Muscle layer of duodenum (tissue), 2 donors: Measurements from ENCODE around the gene DDX53.

Experiments
- H3K27ac ChIP-seq: one replicate; pipeline ENCODE4 v1.7.0; 2013; ENCODE audit warnings: mild to moderate bottlenecking, low read length
- H3K27me3 ChIP-seq: one replicate; pipeline ENCODE4 v1.7.0; 2013; ENCODE audit warnings: low read depth, mild to moderate bottlenecking, control low read depth, low read length
- H3K36me3 ChIP-seq, 2 donors: one replicate each; pipeline ENCODE4 v1.7.0; 2013; ENCODE audit warnings: low read length in 2 of 2, control low read depth in 1 of 2, mild to moderate bottlenecking in 1 of 2; ENCODE audit not compliant: insufficient read depth in 2 of 2, control insufficient read depth in 1 of 2
- H3K4me1 ChIP-seq, 2 donors: one replicate each; pipeline ENCODE4 v1.7.0; 2013; ENCODE audit warnings: low read length in 2 of 2, mild to moderate bottlenecking in 2 of 2, control low read depth in 1 of 2, moderate library complexity in 1 of 2; ENCODE audit not compliant: insufficient read depth in 2 of 2, control insufficient read depth in 1 of 2
- H3K4me3 ChIP-seq, 2 donors: one replicate each; pipeline ENCODE4 v1.7.0; 2013; ENCODE audit warnings: low read length in 2 of 2, low read depth in 1 of 2, mild to moderate bottlenecking in 1 of 2
- H3K9me3 ChIP-seq, 2 donors: one replicate each; pipeline ENCODE4 v1.7.0; 2013; ENCODE audit warnings: low read length in 2 of 2, control low read depth in 1 of 2, mild to moderate bottlenecking in 1 of 2; ENCODE audit not compliant: control insufficient read depth in 1 of 2
- donor health status: healthy.

DDX53 gene

GRCh38 chrX:22985958-22986357 is 13.8 kb upstream of the DDX53 start:
- Histone ChIP-seq H3K27ac (no peak overlapping the region), H3K4me3 (no peak overlapping the region), H3K4me1 (no peaks in the 10 kb centered on the region), H3K27me3 (no peaks in the 10 kb centered on the region), H3K9me3 (no peaks in the 10 kb centered on the region), H3K36me3 (no peaks in the 10 kb centered on the region)

GRCh38 chrX:22987452-22987851 is 12.3 kb upstream of the DDX53 start:
- Histone ChIP-seq H3K27me3 (no peaks in the 10 kb centered on the region), H3K9me3 (no peaks in the 10 kb centered on the region), H3K27ac (no peak overlapping the region), H3K36me3 (no peaks in the 10 kb centered on the region), H3K4me3 (no peak overlapping the region), H3K4me1 (no peaks in the 10 kb centered on the region)

GRCh38 chrX:23003116-23003515 is 3.4 kb downstream of the DDX53 start:
- H3K27ac ChIP-seq, result no peak overlapping the region
- H3K4me3 ChIP-seq, result no peak overlapping the region

GRCh38 chrX:23008431-23009099 is 8.8 kb downstream of the DDX53 start:
- Histone ChIP-seq H3K4me3 (no peak overlapping the region), H3K4me1 (no peaks in the 10 kb centered on the region), H3K27me3 (no peaks in the 10 kb centered on the region), H3K9me3 (no peaks in the 10 kb centered on the region), H3K36me3 (no peaks in the 10 kb centered on the region), H3K27ac (no peak overlapping the region)

More at GRCh38 chrX:23003116-23003515, 3.4 kb downstream of the DDX53 start:
- H3K4me1 ChIP-seq, result no peaks in the 10 kb centered on the region
- H3K36me3 ChIP-seq, result no peaks in the 10 kb centered on the region
- H3K27me3 ChIP-seq, result no peaks in the 10 kb centered on the region
- no peaks in the 10 kb centered on the region for H3K9me3 ChIP-seq

- Histone ChIP-seq H3K4me1 (no peaks in the 10 kb centered on the region), H3K36me3 (no peaks in the 10 kb centered on the region), H3K4me3 (no peak overlapping the region), H3K9me3 (no peaks in the 10 kb centered on the region), H3K27ac (no peak overlapping the region), H3K27me3 (no peaks in the 10 kb centered on the region)
Measured at GRCh38 chrX:23012162-23012561, 12.4 kb downstream of the DDX53 start.

GRCh38 chrX:23012636-23013035 is 12.9 kb downstream of the DDX53 start:
- Histone ChIP-seq H3K27ac (no peak overlapping the region), H3K4me1 (no peaks in the 10 kb centered on the region), H3K4me3 (no peak overlapping the region), H3K27me3 (no peaks in the 10 kb centered on the region), H3K36me3 (no peaks in the 10 kb centered on the region), H3K9me3 (no peaks in the 10 kb centered on the region)

- no peak overlapping the region for H3K27ac ChIP-seq
- H3K36me3 ChIP-seq, result no peaks in the 10 kb centered on the region
- H3K9me3 ChIP-seq, result no peaks in the 10 kb centered on the region
- H3K4me1 ChIP-seq, result no peaks in the 10 kb centered on the region
- no peak overlapping the region for H3K4me3 ChIP-seq
- no peaks in the 10 kb centered on the region for H3K27me3 ChIP-seq
Measured at GRCh38 chrX:23013366-23013765, 13.6 kb downstream of the DDX53 start.

GRCh38 chrX:23031600-23031999 is 31.8 kb downstream of the DDX53 start:
- H3K27ac ChIP-seq, result no peak overlapping the region
- H3K36me3 ChIP-seq, result no peaks in the 10 kb centered on the region
- H3K9me3 ChIP-seq, result no peaks in the 10 kb centered on the region
- no peak overlapping the region for H3K4me3 ChIP-seq
- H3K4me1 ChIP-seq, result no peaks in the 10 kb centered on the region
- no peaks in the 10 kb centered on the region for H3K27me3 ChIP-seq

- Histone ChIP-seq H3K27me3 (no peaks in the 10 kb centered on the region), H3K27ac (no peak overlapping the region)
Measured at GRCh38 chrX:23035493-23035892, 35.7 kb downstream of the DDX53 start.

GRCh38 chrX:23046443-23046842 is 46.7 kb downstream of the DDX53 start:
- Histone ChIP-seq H3K27me3 (no peaks in the 10 kb centered on the region), H3K4me3 (no peak overlapping the region), H3K4me1 (no peaks in the 10 kb centered on the region), H3K27ac (no peak overlapping the region), H3K9me3 (no peaks in the 10 kb centered on the region), H3K36me3 (no peaks in the 10 kb centered on the region)

More at GRCh38 chrX:23035493-23035892, 35.7 kb downstream of the DDX53 start:
- H3K36me3 ChIP-seq, result no peaks in the 10 kb centered on the region
- no peaks in the 10 kb centered on the region for H3K4me1 ChIP-seq
- no peak overlapping the region for H3K4me3 ChIP-seq
- no peaks in the 10 kb centered on the region for H3K9me3 ChIP-seq

- no peak overlapping the region for H3K4me3 ChIP-seq
- no peaks in the 10 kb centered on the region for H3K9me3 ChIP-seq
- no peaks in the 10 kb centered on the region for H3K36me3 ChIP-seq
- no peaks in the 10 kb centered on the region for H3K4me1 ChIP-seq
- H3K27ac ChIP-seq, result no peak overlapping the region
- no peaks in the 10 kb centered on the region for H3K27me3 ChIP-seq
Measured at GRCh38 chrX:23048806-23049573, 49.2 kb downstream of the DDX53 start.
